Activated naive CD4-positive, alpha-beta T cell treated with anti-CD3 and anti-CD28 coated beads for 36 hours (primary cell): ENCODE data around the gene COMP. TPM values are rescaled to one million over a fixed set of nuclear protein-coding genes. Genes with fewer than 3 reads are reported as not detected.
"Not testable (repeated sequence)": the region's sequence is repeated elsewhere in the genome, so short reads cannot be mapped to it uniquely, and the experiment has no call there.

Source experiments
- CTCF ChIA-PET: fragments of 350-600 bp; sonication (Branson Sonifier 250); formaldehyde crosslinking; loops from one replicate; lab custom pipeline; 2021; ENCODE audit warnings: antibody characterized with exemption; lab: Charles Lee
- DNase-seq: peaks from one replicate; pipeline ENCODE4 v3.0.0-alpha.2; 2020
- H3K27ac Mint-ChIP-seq: one replicate; pipeline ENCODE4 v1.8.0; 2021; ENCODE audit warnings: mild to moderate bottlenecking, mixed read lengths
- H3K27me3 Mint-ChIP-seq: one replicate; pipeline ENCODE4 v1.8.0; 2021; ENCODE audit warnings: low read depth, mixed read lengths
- H3K36me3 Mint-ChIP-seq: one replicate; pipeline ENCODE4 v1.8.0; 2021; ENCODE audit warnings: low read depth, mixed read lengths
- H3K4me1 Mint-ChIP-seq: one replicate; pipeline ENCODE4 v1.8.0; 2021; ENCODE audit warnings: low read depth, mixed read lengths
- H3K4me3 Mint-ChIP-seq: one replicate; pipeline ENCODE4 v1.8.0; 2021; ENCODE audit warnings: mild to moderate bottlenecking, moderate library complexity, mixed read lengths
- H3K9me3 Mint-ChIP-seq: one replicate; pipeline ENCODE4 v1.8.0; 2021; ENCODE audit warnings: mixed read lengths
- intact Hi-C: fragments of 100-400 bp; cut with micrococcal nuclease; formaldehyde crosslinking; loops from one replicate; pipeline ENCODE4 v1.15.1; 2023
- total RNA-seq, 2 experiments: library from RNA; stranded (reverse); gene quantifications; one replicate each; pipeline ENCODE4 v1.2.3, GENCODE V29; 2021

COMP gene
- total RNA-seq, 2 experiments from 2014 or later, result not detected

DNA sequence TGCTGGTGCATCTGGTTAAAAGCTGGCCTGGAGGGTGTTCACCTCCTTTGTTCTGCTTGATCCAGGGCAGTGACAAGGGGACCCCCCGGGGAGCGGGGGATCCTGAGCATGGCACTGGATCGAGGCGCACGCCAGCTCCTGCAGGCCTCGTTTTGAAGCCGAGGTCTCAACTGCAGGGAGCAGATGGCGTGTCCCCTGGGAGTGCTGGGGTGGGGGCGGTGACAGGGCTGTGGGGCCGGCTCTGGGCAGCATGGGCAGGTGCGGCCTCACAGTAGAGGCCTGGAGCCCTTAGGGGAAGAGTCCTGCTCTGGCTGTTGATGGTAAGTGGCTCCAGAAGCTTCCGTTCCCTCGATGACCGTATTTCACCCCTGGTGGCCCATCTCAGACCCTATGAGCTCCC lies 55.8 kb downstream of the COMP start:
- H3K27me3 Mint-ChIP-seq, result no peaks in the 10 kb centered on the region
- no peak overlapping the region for H3K27ac Mint-ChIP-seq
- no peak for DNase-seq
- intact Hi-C loops, result no loop called here
- H3K36me3 Mint-ChIP-seq, result no peaks in the 10 kb centered on the region
- H3K4me1 Mint-ChIP-seq, result no peaks in the 10 kb centered on the region
- H3K4me3 Mint-ChIP-seq, result no peak overlapping the region
- CTCF ChIA-PET, result no interaction called here
- no peaks in the 10 kb centered on the region for H3K9me3 Mint-ChIP-seq

DNA sequence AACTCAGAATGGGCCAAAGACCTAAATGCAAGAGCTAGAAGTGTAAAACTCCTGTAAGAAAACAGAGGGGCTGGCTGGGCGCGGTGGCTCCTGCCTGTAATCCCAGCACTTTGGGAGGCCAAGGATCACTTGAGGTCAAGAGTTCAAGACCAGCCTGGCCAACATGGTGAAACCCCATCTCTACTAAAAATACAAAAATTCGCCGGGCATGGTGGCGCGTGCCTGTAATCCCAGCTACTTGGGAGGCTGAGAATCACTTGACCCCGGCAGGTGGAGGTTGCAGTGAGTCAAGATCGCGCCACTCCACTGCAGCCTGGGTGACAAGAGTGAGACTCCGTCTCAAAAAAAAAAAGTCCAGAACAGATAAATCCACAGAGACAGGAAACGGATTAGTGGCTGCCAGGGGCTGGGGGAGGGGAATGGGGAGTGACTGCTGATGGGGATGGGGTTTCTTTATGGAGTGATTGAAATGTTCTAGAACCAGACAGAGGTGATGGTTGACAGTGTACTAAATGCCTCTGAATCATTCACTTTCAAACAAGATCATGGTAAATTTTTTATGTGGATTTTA lies 57.3 kb downstream of the COMP start:
- DNase-seq, CTCF ChIA-PET, H3K36me3 Mint-ChIP-seq, H3K4me3 Mint-ChIP-seq, H3K4me1 Mint-ChIP-seq, H3K9me3 Mint-ChIP-seq, intact Hi-C loops, H3K27ac Mint-ChIP-seq, H3K27me3 Mint-ChIP-seq: not testable (repeated sequence)

- Mint-ChIP-seq H3K4me1 (no peaks in the 10 kb centered on the region), H3K4me3 (no peak overlapping the region), H3K36me3 (no peaks in the 10 kb centered on the region), H3K9me3 (no peaks in the 10 kb centered on the region), H3K27me3 (no peaks in the 10 kb centered on the region), H3K27ac (no peak overlapping the region)
- DNase-seq, result no peak
- intact Hi-C loops, result no loop called here
- CTCF ChIA-PET, result no interaction called here
Measured at GRCh38 chr19:18733196-18733647, 57.9 kb downstream of the COMP start.

Other genes with a start within 250 kb of the COMP start
- 100 to 1,000 TPM; 161 to 163 TPM for gene FKBP8, start 247.7 kb downstream of the COMP start, total RNA-seq
- gene KXD1, start 233.4 kb downstream of the COMP start, total RNA-seq, result 10 to 100 TPM; 86.7 TPM
- 1,000 to 10,000 TPM; 1,997 to 2,122 TPM for gene UBA52, start 219.4 kb downstream of the COMP start, total RNA-seq
- gene REX1BD, start 202.5 kb downstream of the COMP start, total RNA-seq, result 10 to 100 TPM; 62.9 to 68.5 TPM
- gene CRLF1, start 184.5 kb downstream of the COMP start, total RNA-seq, result not detected
- gene TMEM59L, start 178.4 kb downstream of the COMP start, total RNA-seq, result under 1 TPM; 0.21 to 0.40 TPM
- 10 to 100 TPM in 1 of 2 experiments, 1 to 10 TPM in 1; 8.9 to 12.0 TPM for gene KLHL26, start 154.3 kb downstream of the COMP start, total RNA-seq
- gene CRTC1, start 107.6 kb downstream of the COMP start, total RNA-seq, result 1 to 10 TPM; 4.0 to 4.2 TPM
- gene UPF1, start 40.7 kb upstream of the COMP start, total RNA-seq, result 100 to 1,000 TPM in 1 of 2 experiments, 10 to 100 TPM in 1; 95.0 to 105 TPM
- not detected for gene CERS1, start 104.9 kb upstream of the COMP start, total RNA-seq
- 100 to 1,000 TPM; 199 to 200 TPM for gene COPE, start 128.1 kb upstream of the COMP start, total RNA-seq
- 10 to 100 TPM; 48.3 to 50.1 TPM for gene DDX49, start 128.4 kb upstream of the COMP start, total RNA-seq
- gene HOMER3, start 149.9 kb upstream of the COMP start, total RNA-seq, result not detected
- gene SUGP2, start 242.2 kb upstream of the COMP start, total RNA-seq, result 100 to 1,000 TPM; 149 to 154 TPM
- gene ARMC6, start 242.3 kb upstream of the COMP start, total RNA-seq, result 10 to 100 TPM; 24.2 to 24.6 TPM